Spleen (tissue), 7 donors: ENCODE measurements around the gene L2HGDH.

Experiments
- POLR2AphosphoS5 ChIP-seq, 3 donors: sonication (generic); formaldehyde crosslinking; IDR thresholded peaks; one replicate each; pipeline ENCODE4 v1.5.1; 2017; ENCODE audit warnings: antibody characterized with exemption in 3 of 3
- TF ChIP-seq, protein P1 (sequence below), 11 experiments: fragments of 200-600 bp in 7 of 11; fragments of 450-650 bp in 4 of 11; sonication (generic) in 4 of 11; IDR thresholded peaks in 8 of 11; conservative IDR thresholded peaks in 3 of 11; 1 replicate in 7 of 11; 2 replicates in 4 of 11; pipeline versions ENCODE4 v1.4.0 to v1.8.0; 2016 to 2021; ENCODE audit warnings: antibody characterized with exemption in 11 of 11, inconsistent platforms in 4 of 11, mild to moderate bottlenecking in 1 of 11
- donor health status: DM: no; HTN: no; CAD: no; lungs with moderate emphysema.
- donor health status: DM: no; HTN: no; CAD: no.
- donor health status: DM: no; HTN: no; CAD: no.

DNA sequence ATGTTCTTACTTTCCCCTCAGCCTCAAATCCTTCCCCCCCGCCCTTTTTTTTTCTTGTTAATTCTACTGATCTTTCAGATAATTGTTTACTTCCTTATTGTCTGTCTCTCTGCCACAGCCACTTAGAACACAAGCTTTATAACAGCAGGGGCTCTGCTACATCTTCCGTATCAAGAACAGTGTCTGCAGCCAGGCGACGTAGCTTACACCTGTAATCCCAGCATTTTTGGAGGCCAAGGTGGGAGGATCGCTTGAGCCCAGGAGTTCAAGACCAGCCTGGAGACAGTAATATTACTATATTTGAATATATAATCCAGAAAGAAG is 86.1 kb downstream of the L2HGDH start:
- TF ChIP-seq, protein P1, sequence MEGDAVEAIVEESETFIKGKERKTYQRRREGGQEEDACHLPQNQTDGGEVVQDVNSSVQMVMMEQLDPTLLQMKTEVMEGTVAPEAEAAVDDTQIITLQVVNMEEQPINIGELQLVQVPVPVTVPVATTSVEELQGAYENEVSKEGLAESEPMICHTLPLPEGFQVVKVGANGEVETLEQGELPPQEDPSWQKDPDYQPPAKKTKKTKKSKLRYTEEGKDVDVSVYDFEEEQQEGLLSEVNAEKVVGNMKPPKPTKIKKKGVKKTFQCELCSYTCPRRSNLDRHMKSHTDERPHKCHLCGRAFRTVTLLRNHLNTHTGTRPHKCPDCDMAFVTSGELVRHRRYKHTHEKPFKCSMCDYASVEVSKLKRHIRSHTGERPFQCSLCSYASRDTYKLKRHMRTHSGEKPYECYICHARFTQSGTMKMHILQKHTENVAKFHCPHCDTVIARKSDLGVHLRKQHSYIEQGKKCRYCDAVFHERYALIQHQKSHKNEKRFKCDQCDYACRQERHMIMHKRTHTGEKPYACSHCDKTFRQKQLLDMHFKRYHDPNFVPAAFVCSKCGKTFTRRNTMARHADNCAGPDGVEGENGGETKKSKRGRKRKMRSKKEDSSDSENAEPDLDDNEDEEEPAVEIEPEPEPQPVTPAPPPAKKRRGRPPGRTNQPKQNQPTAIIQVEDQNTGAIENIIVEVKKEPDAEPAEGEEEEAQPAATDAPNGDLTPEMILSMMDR (IDR thresholded peaks at IDR 0.05 in 8 of 11, conservative IDR thresholded peaks at IDR 0.05 in 3 of 11), result no peak
- no peak for TF ChIP-seq POLR2AphosphoS5 (IDR thresholded peaks at IDR 0.05)
